HCT116 (cell line): ENCODE results near the gene TANC1. TPM values are rescaled to one million over a fixed set of nuclear protein-coding genes. Genes with fewer than 3 reads are reported as not detected.

Source experiments
- ATAC-seq: fragments of 200-7000 bp; cut with Tn5 transposase; 2 replicates; pipeline ENCODE4 v1.9.1; 2020; ENCODE audit warnings: mild to moderate bottlenecking, moderate library complexity
- BruUV-seq: library from RNA; stranded (reverse); fragments of 400-500 nt; replicated peaks from 2 replicates; lab custom pipeline; 2021; lab: Mats Ljungman, UMichigan
- CTCF ChIA-PET: fragments of 300-600 bp; sonication (Branson Sonifier 250); formaldehyde crosslinking; loops from one replicate; lab custom pipeline; 2021; ENCODE audit warnings: antibody characterized with exemption; lab: Charles Lee
- POLR2A ChIA-PET: fragments of 300-600, 350-600 bp; sonication (Branson Sonifier 250); formaldehyde crosslinking; loops from one replicate; lab custom pipeline; 2021; ENCODE audit warnings: antibody characterized with exemption; lab: Charles Lee
- RAD21 ChIA-PET, 2 experiments: fragments of 300-600 bp; sonication (Branson Sonifier 250); formaldehyde crosslinking; loops; one replicate each; lab custom pipeline; 2023; ENCODE audit warnings: low total read pairs in 2 of 2; ENCODE audit not compliant: uncharacterized antibody in 2 of 2, unreplicated experiment in 2 of 2, low non-redundant PET in 1 of 2; lab: Charles Lee
- DNase-seq: peaks from one replicate; pipeline ENCODE4 v3.0.0-alpha.2; 2010; ENCODE audit warnings: low read depth, low spot score
- H2AFZ ChIP-seq: fragments of 200-600 bp; shearing (Covaris generic), sonication (generic); 2 replicates; pipeline ENCODE4 v1.6.1; 2017; ENCODE audit warnings: low read depth, mixed run types, mixed read lengths, antibody characterized with exemption, low read length; ENCODE audit not compliant: poor library complexity, severe bottlenecking
- H3K27ac ChIP-seq: 2 replicates; pipeline ENCODE4 v1.5.1; 2012; ENCODE audit warnings: low read depth, low read length
- H3K27me3 ChIP-seq: fragments of 200-600 bp; sonication (generic); 2 replicates; pipeline ENCODE4 v1.6.1; 2016; ENCODE audit warnings: mixed run types, low read length, mixed read lengths; ENCODE audit not compliant: insufficient read depth
- H3K36me3 ChIP-seq, 2 experiments: fragments of 200-500 bp in 1 of 2; fragments of 200-600 bp in 1 of 2; sonication (Bioruptor generic) in 1 of 2; sonication (generic) in 1 of 2; 2 replicates each; pipeline versions ENCODE4 v1.5.1 to v1.6.1; 2014 to 2016; ENCODE audit warnings: low read length in 2 of 2, inconsistent platforms in 1 of 2, mixed read lengths in 1 of 2, mixed run types in 1 of 2; ENCODE audit not compliant: insufficient read depth in 2 of 2, control insufficient read depth in 1 of 2
- H3K4me1 ChIP-seq, 2 experiments: fragments of 200-600 bp in 1 of 2; sonication (generic) in 1 of 2; 2 replicates each; pipeline versions ENCODE4 v1.5.1 to v1.6.1; 2012 to 2017; ENCODE audit warnings: low read length in 2 of 2, inconsistent platforms in 1 of 2, mild to moderate bottlenecking in 1 of 2, mixed read lengths in 1 of 2, mixed run types in 1 of 2, moderate library complexity in 1 of 2; ENCODE audit not compliant: insufficient read depth in 2 of 2, control insufficient read depth in 1 of 2
- H3K4me2 ChIP-seq: fragments of 200-600 bp; sonication (generic); 2 replicates; pipeline ENCODE4 v1.6.1; 2017; ENCODE audit warnings: mixed run types, low read length, mixed read lengths
- H3K4me3 ChIP-seq, 2 experiments: fragments of 200-600 bp in 1 of 2; sonication (generic) in 1 of 2; replicated peaks in 1 of 2; 2 replicates each; pipeline ENCODE4 v1.5.1; 2011 to 2016; ENCODE audit warnings: low read length in 2 of 2, control low read depth in 1 of 2, low read depth in 1 of 2, mild to moderate bottlenecking in 1 of 2, mixed read lengths in 1 of 2, mixed run types in 1 of 2
- H3K79me2 ChIP-seq: fragments of 200-600 bp; sonication (generic); 2 replicates; pipeline ENCODE4 v1.6.1; 2017; ENCODE audit warnings: mild to moderate bottlenecking, mixed run types, low read length, moderate library complexity, mixed read lengths; ENCODE audit not compliant: insufficient read depth
- H3K9ac ChIP-seq: fragments of 200-600 bp; sonication (generic); 2 replicates; pipeline ENCODE4 v1.6.1; 2016; ENCODE audit warnings: low read length, mixed read lengths
- H3K9me2 ChIP-seq: fragments of 200-600 bp; sonication (generic), shearing (Covaris generic); 2 replicates; pipeline ENCODE4 v1.6.1; 2017; ENCODE audit warnings: mixed run types, mild to moderate bottlenecking, moderate library complexity; ENCODE audit not compliant: insufficient read depth
- H3K9me3 ChIP-seq, 2 experiments: fragments of 200-500 bp in 1 of 2; fragments of 200-600 bp in 1 of 2; sonication (Bioruptor generic) in 1 of 2; sonication (generic) in 1 of 2; 2 replicates each; pipeline ENCODE4 v1.6.1; 2014 to 2017; ENCODE audit warnings: low read length in 2 of 2, mixed read lengths in 2 of 2, inconsistent platforms in 1 of 2, low read depth in 1 of 2, mild to moderate bottlenecking in 1 of 2, mixed run types in 1 of 2, moderate library complexity in 1 of 2; ENCODE audit not compliant: control insufficient read depth in 1 of 2, insufficient read depth in 1 of 2
- H4K20me1 ChIP-seq: fragments of 200-600 bp; sonication (generic), shearing (Covaris generic); 2 replicates; pipeline ENCODE4 v1.6.1; 2017; ENCODE audit warnings: mixed run types, mild to moderate bottlenecking, moderate library complexity; ENCODE audit not compliant: insufficient read depth
- ATF3 ChIP-seq: IDR thresholded peaks from 2 replicates; pipeline ENCODE4 v1.6.1; 2012
- CTCF ChIP-seq, 3 experiments: fragments of 200-600 bp in 1 of 3; sonication (generic) in 1 of 3; IDR thresholded peaks in 2 of 3; conservative IDR thresholded peaks in 1 of 3; 2 replicates each; pipeline ENCODE4 v1.5.1; 2012 to 2017; ENCODE audit warnings: low read depth in 2 of 3, low read length in 2 of 3, antibody characterized with exemption in 1 of 3, borderline replicate concordance in 1 of 3, control low read depth in 1 of 3, mild to moderate bottlenecking in 1 of 3, mixed read lengths in 1 of 3, mixed run types in 1 of 3, moderate library complexity in 1 of 3; ENCODE audit not compliant: insufficient read depth in 1 of 3
- EGR1 ChIP-seq: IDR thresholded peaks from 2 replicates; pipeline ENCODE4 v1.6.1; 2012; ENCODE audit warnings: low read depth
- ELF1 ChIP-seq: IDR thresholded peaks from 2 replicates; pipeline ENCODE4 v1.6.1; 2012; ENCODE audit warnings: low read depth, borderline replicate concordance
- EZH2 ChIP-seq: fragments of 200-600 bp; sonication (generic); IDR thresholded peaks from 2 replicates; pipeline ENCODE4 v1.6.1; 2017; ENCODE audit warnings: antibody characterized with exemption, mixed run types
- JUND ChIP-seq: IDR thresholded peaks from 2 replicates; pipeline ENCODE4 v1.6.1; 2012
- MAX ChIP-seq: IDR thresholded peaks from 2 replicates; pipeline ENCODE4 v1.6.1; 2012
- POLR2A ChIP-seq: IDR thresholded peaks from 2 replicates; pipeline ENCODE4 v1.7.0; 2011; ENCODE audit warnings: borderline replicate concordance; ENCODE audit not compliant: insufficient read depth, insufficient read length; ENCODE audit errors: extremely low read depth
- POLR2AphosphoS5 ChIP-seq: IDR thresholded peaks from 2 replicates; pipeline ENCODE4 v1.6.1; 2011; ENCODE audit warnings: mild to moderate bottlenecking, low read depth, low read length, moderate library complexity
- SP1 ChIP-seq: IDR thresholded peaks from 2 replicates; pipeline ENCODE4 v1.6.1; 2012; ENCODE audit warnings: low read depth
- YY1 ChIP-seq: IDR thresholded peaks from 2 replicates; pipeline ENCODE4 v1.6.1; 2011; ENCODE audit warnings: low read length, low read depth, moderate library complexity, mild to moderate bottlenecking; ENCODE audit not compliant: insufficient replicate concordance; ENCODE audit errors: extremely low read depth
- ZFX ChIP-seq: fragments of 450-650 bp; IDR thresholded peaks from 2 replicates; pipeline ENCODE4 v1.6.1; 2017
- intact Hi-C: fragments of 100-400 bp; cut with micrococcal nuclease; formaldehyde crosslinking; loops from 2 replicates; pipeline ENCODE4 v1.10.0; 2022
- total RNA-seq: library from RNA; stranded (reverse); gene quantifications from one replicate; pipeline ENCODE4 v1.2.1, GENCODE V29; 2021; ENCODE audit not compliant: unreplicated experiment

The TANC1 gene
- total RNA-seq, 1 experiment from 2014 or later, result 15.1 TPM

- no peak overlapping the region for H2AFZ ChIP-seq
- ChIA-PET POLR2A (no interaction called here), RAD21 (no interaction called here), CTCF (no interaction called here)
- no peaks in the 10 kb centered on the region for H3K9me2 ChIP-seq
- no peak for DNase-seq
- H3K9me3 ChIP-seq, result no peaks in the 10 kb centered on the region
- H3K36me3 ChIP-seq, result no peaks in the 10 kb centered on the region
- no peaks in the 10 kb centered on the region for H4K20me1 ChIP-seq
- peaks cover 31 to 39% of the 10 kb centered on the region in 2 experiments for H3K4me1 ChIP-seq
- BruUV-seq, result no TSS peak
- no peak overlapping the region for H3K27ac ChIP-seq
- no peak overlapping the region for H3K4me3 ChIP-seq
- no peak for ATAC-seq
- H3K9ac ChIP-seq, result no peak overlapping the region
- no peak overlapping the region for H3K4me2 ChIP-seq
- H3K79me2 ChIP-seq, result no peaks in the 10 kb centered on the region
- TF ChIP-seq POLR2AphosphoS5 (no peak), EZH2 (no peak), ELF1 (no peak), ZFX (no peak), EGR1 (no peak), JUND (no peak), SP1 (no peak), YY1 (no peak), MAX (no peak), ATF3 (no peak), POLR2A (no peak), CTCF (IDR thresholded peaks at IDR 0.05 in 2 of 3, conservative IDR thresholded peaks at IDR 0.05 in 1 of 3; ENCODE audit: borderline replicate concordance in 1 of 3, insufficient read depth in 1 of 3, low read depth in 2 of 3, low read length in 2 of 3) (no peak)
- no peaks in the 10 kb centered on the region for H3K27me3 ChIP-seq
- intact Hi-C loops, result loop anchor here (10.0 kb wide), 1 partner anchor 557 kb away; the partner anchor contains the start of gene MARCHF7
Measured at GRCh38 chr2:159157361-159158209, 189.1 kb downstream of the TANC1 start.
